Glutamatergic neuron (in vitro differentiated cells): ENCODE measurements around the gene EIPR1. TPM values are rescaled to one million over a fixed set of nuclear protein-coding genes. Genes with fewer than 3 reads are reported as not detected.

ENCODE experiments used
- DNase-seq: peaks from one replicate; pipeline ENCODE4 v3.0.0; 2022
- H3K27ac Mint-ChIP-seq: one replicate; pipeline ENCODE4 v1.8.0; 2020; ENCODE audit warnings: mild to moderate bottlenecking, mixed read lengths, inconsistent platforms; ENCODE audit not compliant: unreplicated experiment
- H3K27me3 Mint-ChIP-seq: one replicate; pipeline ENCODE4 v1.8.0; 2020; ENCODE audit warnings: mild to moderate bottlenecking, moderate library complexity, mixed read lengths, inconsistent platforms; ENCODE audit not compliant: unreplicated experiment
- H3K36me3 Mint-ChIP-seq: one replicate; pipeline ENCODE4 v1.8.0; 2020; ENCODE audit warnings: mild to moderate bottlenecking, mixed read lengths, inconsistent platforms; ENCODE audit not compliant: unreplicated experiment
- H3K4me1 Mint-ChIP-seq: one replicate; pipeline ENCODE4 v1.8.0; 2020; ENCODE audit warnings: mild to moderate bottlenecking, low read depth, mixed read lengths, inconsistent platforms; ENCODE audit not compliant: unreplicated experiment
- H3K4me3 Mint-ChIP-seq: one replicate; pipeline ENCODE4 v1.8.0; 2020; ENCODE audit warnings: mild to moderate bottlenecking, mixed read lengths, inconsistent platforms; ENCODE audit not compliant: unreplicated experiment
- H3K9me3 Mint-ChIP-seq: one replicate; pipeline ENCODE4 v1.8.0; 2020; ENCODE audit warnings: mild to moderate bottlenecking, moderate library complexity, mixed read lengths, inconsistent platforms; ENCODE audit not compliant: unreplicated experiment
- CTCF ChIP-seq: fragments of 200-600 bp; sonication (generic); IDR thresholded peaks from one replicate; pipeline ENCODE4 v1.5.0; 2021; ENCODE audit not compliant: partially characterized antibody, unreplicated experiment
- total RNA-seq: library from RNA; stranded (reverse); fragmentation: NEBNext Ultra II Directional; extraction: Animal tissue kit (Norgen Biotek cat#: 25700); gene quantifications from one replicate; pipeline ENCODE4 v1.2.1, GENCODE V29; 2021; ENCODE audit not compliant: unreplicated experiment

EIPR1 gene
- total RNA-seq, 1 donor from 2014 or later: 43.8 TPM

- no peak overlapping the region for H3K4me3 Mint-ChIP-seq
- H3K27ac Mint-ChIP-seq: no peak overlapping the region
- no peaks in the 10 kb centered on the region for H3K27me3 Mint-ChIP-seq
- peaks cover 7% of the 10 kb centered on the region for H3K9me3 Mint-ChIP-seq
- peaks cover 15% of the 10 kb centered on the region for H3K36me3 Mint-ChIP-seq
- DNase-seq: no peak
- peaks cover 5% of the 10 kb centered on the region for H3K4me1 Mint-ChIP-seq
- TF ChIP-seq CTCF: no peak
Observed at GRCh38 chr2:3277748-3278520, 99.7 kb downstream of the EIPR1 start.

GRCh38 chr2:3277050-3277747 is 100.4 kb downstream of the EIPR1 start:
- Mint-ChIP-seq H3K9me3 (peaks cover 4% of the 10 kb centered on the region), H3K27ac (no peak overlapping the region), H3K27me3 (no peaks in the 10 kb centered on the region), H3K36me3 (peaks cover 15% of the 10 kb centered on the region), H3K4me1 (peaks cover 2% of the 10 kb centered on the region), H3K4me3 (no peak overlapping the region)
- TF ChIP-seq CTCF: no peak
- no peak for DNase-seq

- H3K4me1 Mint-ChIP-seq: peaks cover 2% of the 10 kb centered on the region
- H3K27ac Mint-ChIP-seq: no peak overlapping the region
Observed at GRCh38 chr2:3272761-3273160, 104.9 kb downstream of the EIPR1 start.

DNA sequence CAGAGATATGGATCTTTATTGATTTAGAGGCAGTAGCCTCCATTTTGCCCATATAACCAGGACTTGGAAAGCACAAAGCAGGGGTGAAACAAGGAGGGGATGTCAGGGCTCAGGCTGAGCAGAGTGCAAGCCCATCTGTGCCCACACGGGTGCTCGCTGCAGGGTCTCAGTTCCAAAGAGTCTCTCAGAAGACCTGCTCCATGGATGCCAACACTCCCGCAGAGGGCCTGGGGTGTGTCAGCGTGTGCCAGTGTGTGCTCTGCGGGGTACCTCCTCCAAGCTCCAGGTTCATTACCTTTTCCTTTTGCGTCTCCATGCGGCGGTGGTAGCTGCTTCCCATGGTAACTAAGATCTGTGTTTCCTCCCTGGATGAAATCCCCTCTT is 107.5 kb downstream of the EIPR1 start:
- Mint-ChIP-seq H3K9me3 (peaks cover 1% of the 10 kb centered on the region), H3K4me3 (no peak overlapping the region), H3K36me3 (peaks cover 13% of the 10 kb centered on the region), H3K27me3 (peaks cover 4% of the 10 kb centered on the region), H3K27ac (no peak overlapping the region), H3K4me1 (peaks cover 14% of the 10 kb centered on the region)
- no peak for TF ChIP-seq CTCF
- no peak for DNase-seq

More at GRCh38 chr2:3272761-3273160, 104.9 kb downstream of the EIPR1 start:
- DNase-seq: no peak
- Mint-ChIP-seq H3K27me3 (peaks cover 4% of the 10 kb centered on the region), H3K9me3 (no peaks in the 10 kb centered on the region), H3K4me3 (no peak overlapping the region), H3K36me3 (peaks cover 17% of the 10 kb centered on the region)
- TF ChIP-seq CTCF: no peak
